ENCODE data around the gene PTPN1.

DNA sequence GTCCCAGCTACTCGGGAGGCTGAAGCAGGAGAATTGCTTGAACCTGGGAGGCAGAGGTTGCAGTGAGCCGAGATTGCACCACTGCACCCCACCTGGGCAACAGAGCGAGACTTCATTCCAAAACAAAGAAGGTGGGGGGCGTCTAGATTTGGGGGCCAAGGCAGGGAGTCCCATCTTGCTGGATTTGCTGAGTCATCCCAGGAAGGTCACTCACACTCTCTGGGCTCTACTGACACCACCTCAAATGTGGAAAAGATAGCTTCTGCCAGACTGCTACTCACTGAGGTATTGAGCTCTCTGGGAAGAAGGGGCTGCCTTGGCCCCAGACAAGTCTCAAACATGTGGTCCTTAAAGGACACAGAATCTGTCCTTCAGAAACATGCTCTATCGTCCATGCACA, 106.8 kb downstream of the PTPN1 start:
- TF ChIP-seq, protein P1, sequence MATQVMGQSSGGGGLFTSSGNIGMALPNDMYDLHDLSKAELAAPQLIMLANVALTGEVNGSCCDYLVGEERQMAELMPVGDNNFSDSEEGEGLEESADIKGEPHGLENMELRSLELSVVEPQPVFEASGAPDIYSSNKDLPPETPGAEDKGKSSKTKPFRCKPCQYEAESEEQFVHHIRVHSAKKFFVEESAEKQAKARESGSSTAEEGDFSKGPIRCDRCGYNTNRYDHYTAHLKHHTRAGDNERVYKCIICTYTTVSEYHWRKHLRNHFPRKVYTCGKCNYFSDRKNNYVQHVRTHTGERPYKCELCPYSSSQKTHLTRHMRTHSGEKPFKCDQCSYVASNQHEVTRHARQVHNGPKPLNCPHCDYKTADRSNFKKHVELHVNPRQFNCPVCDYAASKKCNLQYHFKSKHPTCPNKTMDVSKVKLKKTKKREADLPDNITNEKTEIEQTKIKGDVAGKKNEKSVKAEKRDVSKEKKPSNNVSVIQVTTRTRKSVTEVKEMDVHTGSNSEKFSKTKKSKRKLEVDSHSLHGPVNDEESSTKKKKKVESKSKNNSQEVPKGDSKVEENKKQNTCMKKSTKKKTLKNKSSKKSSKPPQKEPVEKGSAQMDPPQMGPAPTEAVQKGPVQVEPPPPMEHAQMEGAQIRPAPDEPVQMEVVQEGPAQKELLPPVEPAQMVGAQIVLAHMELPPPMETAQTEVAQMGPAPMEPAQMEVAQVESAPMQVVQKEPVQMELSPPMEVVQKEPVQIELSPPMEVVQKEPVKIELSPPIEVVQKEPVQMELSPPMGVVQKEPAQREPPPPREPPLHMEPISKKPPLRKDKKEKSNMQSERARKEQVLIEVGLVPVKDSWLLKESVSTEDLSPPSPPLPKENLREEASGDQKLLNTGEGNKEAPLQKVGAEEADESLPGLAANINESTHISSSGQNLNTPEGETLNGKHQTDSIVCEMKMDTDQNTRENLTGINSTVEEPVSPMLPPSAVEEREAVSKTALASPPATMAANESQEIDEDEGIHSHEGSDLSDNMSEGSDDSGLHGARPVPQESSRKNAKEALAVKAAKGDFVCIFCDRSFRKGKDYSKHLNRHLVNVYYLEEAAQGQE (IDR thresholded peaks at IDR 0.05; ENCODE audit: low read depth, low read length), result no peak
- TF ChIP-seq NRF1 (IDR thresholded peaks at IDR 0.05; ENCODE audit: low read depth, low read length), result no peak
- TF ChIP-seq, protein P2, sequence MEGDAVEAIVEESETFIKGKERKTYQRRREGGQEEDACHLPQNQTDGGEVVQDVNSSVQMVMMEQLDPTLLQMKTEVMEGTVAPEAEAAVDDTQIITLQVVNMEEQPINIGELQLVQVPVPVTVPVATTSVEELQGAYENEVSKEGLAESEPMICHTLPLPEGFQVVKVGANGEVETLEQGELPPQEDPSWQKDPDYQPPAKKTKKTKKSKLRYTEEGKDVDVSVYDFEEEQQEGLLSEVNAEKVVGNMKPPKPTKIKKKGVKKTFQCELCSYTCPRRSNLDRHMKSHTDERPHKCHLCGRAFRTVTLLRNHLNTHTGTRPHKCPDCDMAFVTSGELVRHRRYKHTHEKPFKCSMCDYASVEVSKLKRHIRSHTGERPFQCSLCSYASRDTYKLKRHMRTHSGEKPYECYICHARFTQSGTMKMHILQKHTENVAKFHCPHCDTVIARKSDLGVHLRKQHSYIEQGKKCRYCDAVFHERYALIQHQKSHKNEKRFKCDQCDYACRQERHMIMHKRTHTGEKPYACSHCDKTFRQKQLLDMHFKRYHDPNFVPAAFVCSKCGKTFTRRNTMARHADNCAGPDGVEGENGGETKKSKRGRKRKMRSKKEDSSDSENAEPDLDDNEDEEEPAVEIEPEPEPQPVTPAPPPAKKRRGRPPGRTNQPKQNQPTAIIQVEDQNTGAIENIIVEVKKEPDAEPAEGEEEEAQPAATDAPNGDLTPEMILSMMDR (IDR thresholded peaks at IDR 0.05), result no peak
- no peak for TF ChIP-seq FOXM1 (IDR thresholded peaks at IDR 0.05; ENCODE audit: low read depth)
- TF ChIP-seq, protein P3, sequence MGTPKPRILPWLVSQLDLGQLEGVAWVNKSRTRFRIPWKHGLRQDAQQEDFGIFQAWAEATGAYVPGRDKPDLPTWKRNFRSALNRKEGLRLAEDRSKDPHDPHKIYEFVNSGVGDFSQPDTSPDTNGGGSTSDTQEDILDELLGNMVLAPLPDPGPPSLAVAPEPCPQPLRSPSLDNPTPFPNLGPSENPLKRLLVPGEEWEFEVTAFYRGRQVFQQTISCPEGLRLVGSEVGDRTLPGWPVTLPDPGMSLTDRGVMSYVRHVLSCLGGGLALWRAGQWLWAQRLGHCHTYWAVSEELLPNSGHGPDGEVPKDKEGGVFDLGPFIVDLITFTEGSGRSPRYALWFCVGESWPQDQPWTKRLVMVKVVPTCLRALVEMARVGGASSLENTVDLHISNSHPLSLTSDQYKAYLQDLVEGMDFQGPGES (IDR thresholded peaks at IDR 0.05; ENCODE audit: low read depth, low read length), result no peak
- TF ChIP-seq SIN3A (IDR thresholded peaks at IDR 0.05; ENCODE audit: borderline replicate concordance, low read depth, low read length), result no peak
- TF ChIP-seq POLR2AphosphoS5 (IDR thresholded peaks at IDR 0.05; ENCODE audit: low read depth, low read length), result no peak
- TF ChIP-seq EP300 (IDR thresholded peaks at IDR 0.05; ENCODE audit: borderline replicate concordance in 1 of 2, low read depth in 1 of 2, low read length in 1 of 2), result no peak
- TF ChIP-seq NFIC (IDR thresholded peaks at IDR 0.05; ENCODE audit: borderline replicate concordance), result no peak
- TF ChIP-seq RAD21 (IDR thresholded peaks at IDR 0.05; ENCODE audit: low read length), result no peak
